IMR-90 (cell line): ENCODE results near the gene MTCL1. TPM values are rescaled to one million over a fixed set of nuclear protein-coding genes. Genes with fewer than 3 reads are reported as not detected.

ENCODE experiments used
- ATAC-seq: fragments of 200-7000 bp; cut with Tn5 transposase; 2 replicates; pipeline ENCODE4 v1.9.1; 2020; ENCODE audit warnings: low read depth, mild to moderate bottlenecking, moderate library complexity
- BruUV-seq: library from RNA; stranded (reverse); fragments of 400-500 nt; replicated peaks from 2 replicates; lab custom pipeline; 2021; lab: Mats Ljungman, UMichigan
- CTCF ChIA-PET: fragments of 300-600 bp; formaldehyde crosslinking; extraction: SDS; loops from one replicate; lab custom pipeline; 2021; ENCODE audit warnings: antibody characterized with exemption; lab: Yijun Ruan, JAX
- POLR2A ChIA-PET: fragments of 300-600 bp; sonication (Branson Sonifier 250); formaldehyde crosslinking; loops from one replicate; lab custom pipeline; 2022; ENCODE audit warnings: antibody characterized with exemption; ENCODE audit not compliant: unreplicated experiment; lab: Charles Lee
- DNase-seq: peaks from one replicate; pipeline ENCODE4 v3.0.0; 2013
- H2AFZ ChIP-seq: replicated peaks from 2 replicates; pipeline ENCODE3; 2013; ENCODE audit warnings: low read length, mild to moderate bottlenecking; ENCODE audit not compliant: poor library complexity
- H2AK5ac ChIP-seq: 2 replicates; pipeline ENCODE4 v1.6.1; 2013; ENCODE audit warnings: low read depth, low read length, inconsistent platforms
- H2AK9ac ChIP-seq: replicated peaks from 2 replicates; pipeline ENCODE3; 2013; ENCODE audit warnings: mild to moderate bottlenecking, low read depth, low read length, moderate library complexity; ENCODE audit not compliant: poor library complexity
- H2BK120ac ChIP-seq: 2 replicates; pipeline ENCODE4 v1.6.1; 2013; ENCODE audit warnings: low read depth, low read length, inconsistent platforms
- H2BK15ac ChIP-seq: 3 replicates; pipeline ENCODE4 v1.6.1; 2013; ENCODE audit warnings: low read depth, low read length, inconsistent platforms
- H2BK20ac ChIP-seq: 2 replicates; pipeline ENCODE4 v1.6.1; 2013; ENCODE audit warnings: low read depth, mild to moderate bottlenecking, inconsistent platforms, low read length, moderate library complexity
- H2BK5ac ChIP-seq: 2 replicates; pipeline ENCODE4 v1.6.1; 2013; ENCODE audit warnings: mild to moderate bottlenecking, low read depth, low read length, inconsistent platforms; ENCODE audit not compliant: poor library complexity, severe bottlenecking
- H3K14ac ChIP-seq: replicated peaks from 2 replicates; pipeline ENCODE4 v1.6.1; 2013; ENCODE audit warnings: low read depth, low read length, inconsistent platforms
- H3K18ac ChIP-seq: 2 replicates; pipeline ENCODE4 v1.6.1; 2013; ENCODE audit warnings: low read depth, low read length, control low read depth
- H3K23ac ChIP-seq: 2 replicates; pipeline ENCODE4 v1.6.1; 2013; ENCODE audit warnings: low read depth, low read length, inconsistent platforms
- H3K27ac ChIP-seq: 2 replicates; pipeline ENCODE4 v1.5.1; 2013; ENCODE audit warnings: mild to moderate bottlenecking, control low read depth, low read length; ENCODE audit not compliant: insufficient read depth
- H3K27me3 ChIP-seq: 2 replicates; pipeline ENCODE4 v1.6.1; 2013; ENCODE audit warnings: low read length; ENCODE audit not compliant: control insufficient read depth, insufficient read depth
- H3K36me3 ChIP-seq: 2 replicates; pipeline ENCODE4 v1.6.1; 2013; ENCODE audit warnings: low read length, mixed read lengths; ENCODE audit not compliant: control insufficient read depth, insufficient read depth
- H3K4ac ChIP-seq: 2 replicates; pipeline ENCODE4 v1.6.1; 2013; ENCODE audit warnings: low read depth, low read length, inconsistent platforms
- H3K4me1 ChIP-seq: 2 replicates; pipeline ENCODE4 v1.6.1; 2013; ENCODE audit warnings: low read length, mixed read lengths; ENCODE audit not compliant: control insufficient read depth, insufficient read depth
- H3K4me2 ChIP-seq: 2 replicates; pipeline ENCODE4 v1.6.1; 2013; ENCODE audit warnings: low read depth, mild to moderate bottlenecking, control low read depth, low read length, moderate library complexity
- H3K4me3 ChIP-seq: 2 replicates; pipeline ENCODE4 v1.5.1; 2013; ENCODE audit warnings: low read depth, mild to moderate bottlenecking, control low read depth, low read length, moderate library complexity; ENCODE audit not compliant: insufficient read depth
- H3K56ac ChIP-seq: 2 replicates; pipeline ENCODE4 v1.6.1; 2013; ENCODE audit warnings: low read length, inconsistent platforms; ENCODE audit not compliant: insufficient read depth; ENCODE audit errors: extremely low read depth
- H3K79me1 ChIP-seq, 2 experiments: 2 replicates each; pipeline ENCODE4 v1.6.1; 2013; ENCODE audit warnings: low read length in 2 of 2, inconsistent platforms in 1 of 2, low read depth in 1 of 2
- H3K9ac ChIP-seq: 2 replicates; pipeline ENCODE4 v1.6.1; 2013; ENCODE audit warnings: low read depth, low read length, control low read depth
- H3K9me1 ChIP-seq: 2 replicates; pipeline ENCODE4 v1.6.1; 2013; ENCODE audit warnings: low read length, inconsistent platforms; ENCODE audit not compliant: insufficient read depth
- H3K9me3 ChIP-seq: 2 replicates; pipeline ENCODE4 v1.6.1; 2013; ENCODE audit warnings: low read length; ENCODE audit not compliant: control insufficient read depth, insufficient read depth
- H4K20me1 ChIP-seq: 2 replicates; pipeline ENCODE4 v1.6.1; 2013; ENCODE audit warnings: low read length, inconsistent platforms; ENCODE audit not compliant: insufficient read depth
- H4K5ac ChIP-seq: 2 replicates; pipeline ENCODE4 v1.6.1; 2013; ENCODE audit warnings: mild to moderate bottlenecking, low read depth, low read length, control low read depth
- H4K8ac ChIP-seq, 2 experiments: 2 replicates each; pipeline ENCODE4 v1.6.1; 2013; ENCODE audit warnings: low read depth in 2 of 2, low read length in 2 of 2, control low read depth in 1 of 2, inconsistent platforms in 1 of 2
- H4K91ac ChIP-seq: 2 replicates; pipeline ENCODE4 v1.6.1; 2013; ENCODE audit warnings: low read depth, low read length, inconsistent platforms; ENCODE audit not compliant: insufficient read depth
- CHD1 ChIP-seq: IDR thresholded peaks from 2 replicates; pipeline ENCODE4 v1.6.1; 2012; ENCODE audit warnings: low read depth, low read length, improper control_type of control experiment
- MAFK ChIP-seq: IDR thresholded peaks from 2 replicates; pipeline ENCODE4 v1.6.1; 2012; ENCODE audit warnings: low read depth, low read length, improper control_type of control experiment
- MXI1 ChIP-seq: IDR thresholded peaks from 2 replicates; pipeline ENCODE4 v1.6.1; 2012; ENCODE audit warnings: low read depth, mild to moderate bottlenecking, low read length, moderate library complexity, borderline replicate concordance
- RAD21 ChIP-seq: IDR thresholded peaks from 2 replicates; pipeline ENCODE4 v1.6.1; 2012; ENCODE audit warnings: low read length, improper control_type of control experiment
- WGBS, 2 experiments: methylation state at CpG; one replicate each; pipeline versions ENCODE4 v1.1.5 to v1.1.7; 2013; ENCODE audit warnings: missing lambda C conversion rate in 2 of 2; ENCODE audit not compliant: insufficient read length in 1 of 2; ENCODE audit errors: extremely low coverage in 2 of 2; 5-methylcytosine and 5-hydroxymethylcytosine counted together
- dilution Hi-C: fragments of 300-500 bp; cut with HindIII; formaldehyde crosslinking; loops from one replicate; pipeline ENCODE4 v1.14.3; 2018; ENCODE audit warnings: low sequenced_read_pairs; ENCODE audit not compliant: unreplicated experiment
- in situ Hi-C: fragments of 300-500 bp; cut with MboI; formaldehyde crosslinking; loops from 3 replicates; pipeline ENCODE4 v1.14.3; 2019; ENCODE audit warnings: low sequenced_read_pairs, inconsistent platforms, mixed read lengths
- intact Hi-C: fragments of 100-400 bp; cut with micrococcal nuclease; formaldehyde crosslinking; loops from 2 replicates; pipeline ENCODE4 v1.10.0; 2022
- polyA plus RNA-seq, 3 experiments: library from polyadenylated mRNA; depleted of rRNA; stranded (reverse); fragments of >200 nt; gene quantifications; 2 replicates each; pipeline ENCODE4 v1.2.3, GENCODE V29; 2012; ENCODE audit warnings: low replicate concordance in 1 of 3
- total RNA-seq: library from RNA; depleted of rRNA; stranded (reverse); fragments of >200 nt; gene quantifications from 2 replicates; pipeline ENCODE4 v1.2.3, GENCODE V29; 2012
- TF ChIP-seq, protein P1 (sequence below): fragments of 150-350 bp; IDR thresholded peaks from 2 replicates; pipeline ENCODE4 v1.6.1; 2016; ENCODE audit warnings: low read depth, mild to moderate bottlenecking, low read length, moderate library complexity, borderline replicate concordance
- TF ChIP-seq, protein P2 (sequence below): conservative IDR thresholded peaks from 2 replicates; pipeline ENCODE4 v1.5.1; 2012; ENCODE audit warnings: mild to moderate bottlenecking, low read depth, low read length, improper control_type of control experiment

The MTCL1 gene
- total and polyA plus RNA-seq, 2 of the 4 experiments (the other 2 are of a cell fraction): 29.0 to 45.3 TPM

DNA sequence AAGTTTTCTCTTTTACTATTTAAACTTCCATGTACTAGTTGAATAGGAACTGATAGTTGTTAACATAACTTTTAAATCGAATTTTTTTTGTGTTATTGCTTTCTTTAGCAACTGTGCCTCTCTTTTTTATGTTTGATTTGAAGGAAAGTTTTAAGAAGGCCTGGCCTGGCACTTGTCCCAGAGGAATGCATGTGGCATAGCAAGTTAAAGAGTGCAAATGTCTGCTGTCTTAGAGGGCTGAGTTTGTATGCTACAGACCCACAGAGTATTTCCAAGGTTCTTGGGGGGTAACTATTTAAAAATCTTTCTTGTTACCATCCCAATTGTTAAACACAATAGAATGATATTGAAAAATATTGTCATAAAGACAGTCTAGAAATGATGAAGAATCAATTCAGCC is 47.0 kb downstream of the MTCL1 start:
- in situ Hi-C loops: no loop called here

More for the DNA sequence above, 47.0 kb downstream of the MTCL1 start:
- Histone ChIP-seq H3K4me1 (peaks cover 59% of the 10 kb centered on the region), H3K27ac (peak overlapping the region; percentile 48; the same call in 1 of the 2 replicates), H3K9ac (0 out of 2 replicates have a peak overlapping the region, but pooled peaks have one; percentile 4), H2BK15ac (peak overlapping the region; percentile 83; the same call in 1 of the 3 replicates), H2BK20ac (peak overlapping the region; percentile 88), H3K23ac (peak overlapping the region; percentile 57; the same call in 1 of the 2 replicates), H3K4ac (peak overlapping the region; percentile 81), H2AK5ac (peak overlapping the region; percentile 31; the same call in 1 of the 2 replicates), H3K4me3 (no peak overlapping the region), H3K9me3 (no peaks in the 10 kb centered on the region), H2BK120ac (peak overlapping the region; percentile 87), H4K20me1 (peaks cover 5% of the 10 kb centered on the region; the same call in 1 of the 2 replicates), H2AFZ (no peak overlapping the region), H4K5ac (peak overlapping the region; percentile 69), H4K8ac (peak overlapping the region in 1 of 2 experiments; percentile 48; a peak in 3 of 4 replicates), H3K18ac (peak overlapping the region; percentile 81), H3K4me2 (no peak overlapping the region), H3K36me3 (peaks cover 37% of the 10 kb centered on the region), H3K56ac (no peak overlapping the region), H3K27me3 (no peaks in the 10 kb centered on the region), H3K9me1 (peaks cover 41% of the 10 kb centered on the region), H4K91ac (peak overlapping the region; percentile 83; the same call in 1 of the 2 replicates), H2BK5ac (peak overlapping the region; percentile 90), H3K79me1 (peaks cover 52 to 82% of the 10 kb centered on the region in 2 experiments), H3K14ac (peak overlapping the region; percentile 75), H2AK9ac (no peak overlapping the region)
- ATAC-seq (no peak), DNase-seq (peak; percentile 53)
- POLR2A ChIA-PET: no interaction called here
- dilution Hi-C loops: no loop called here
- BruUV-seq: no TSS peak
- CTCF ChIA-PET: no interaction called here
- intact Hi-C loops: no loop called here
- TF ChIP-seq RAD21 (no peak), CHD1 (no peak), MAFK (no peak), MXI1 (no peak)
- TF ChIP-seq, protein P1, sequence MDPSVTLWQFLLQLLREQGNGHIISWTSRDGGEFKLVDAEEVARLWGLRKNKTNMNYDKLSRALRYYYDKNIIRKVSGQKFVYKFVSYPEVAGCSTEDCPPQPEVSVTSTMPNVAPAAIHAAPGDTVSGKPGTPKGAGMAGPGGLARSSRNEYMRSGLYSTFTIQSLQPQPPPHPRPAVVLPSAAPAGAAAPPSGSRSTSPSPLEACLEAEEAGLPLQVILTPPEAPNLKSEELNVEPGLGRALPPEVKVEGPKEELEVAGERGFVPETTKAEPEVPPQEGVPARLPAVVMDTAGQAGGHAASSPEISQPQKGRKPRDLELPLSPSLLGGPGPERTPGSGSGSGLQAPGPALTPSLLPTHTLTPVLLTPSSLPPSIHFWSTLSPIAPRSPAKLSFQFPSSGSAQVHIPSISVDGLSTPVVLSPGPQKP: no peak
- TF ChIP-seq, protein P2, sequence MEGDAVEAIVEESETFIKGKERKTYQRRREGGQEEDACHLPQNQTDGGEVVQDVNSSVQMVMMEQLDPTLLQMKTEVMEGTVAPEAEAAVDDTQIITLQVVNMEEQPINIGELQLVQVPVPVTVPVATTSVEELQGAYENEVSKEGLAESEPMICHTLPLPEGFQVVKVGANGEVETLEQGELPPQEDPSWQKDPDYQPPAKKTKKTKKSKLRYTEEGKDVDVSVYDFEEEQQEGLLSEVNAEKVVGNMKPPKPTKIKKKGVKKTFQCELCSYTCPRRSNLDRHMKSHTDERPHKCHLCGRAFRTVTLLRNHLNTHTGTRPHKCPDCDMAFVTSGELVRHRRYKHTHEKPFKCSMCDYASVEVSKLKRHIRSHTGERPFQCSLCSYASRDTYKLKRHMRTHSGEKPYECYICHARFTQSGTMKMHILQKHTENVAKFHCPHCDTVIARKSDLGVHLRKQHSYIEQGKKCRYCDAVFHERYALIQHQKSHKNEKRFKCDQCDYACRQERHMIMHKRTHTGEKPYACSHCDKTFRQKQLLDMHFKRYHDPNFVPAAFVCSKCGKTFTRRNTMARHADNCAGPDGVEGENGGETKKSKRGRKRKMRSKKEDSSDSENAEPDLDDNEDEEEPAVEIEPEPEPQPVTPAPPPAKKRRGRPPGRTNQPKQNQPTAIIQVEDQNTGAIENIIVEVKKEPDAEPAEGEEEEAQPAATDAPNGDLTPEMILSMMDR: no peak
- WGBS, 2 experiments: 20% methylated on average over 1 of the region's 1 CpG; no CpG with 5 or more reads in 1 of the 2 experiments
